HG02623 (cell line): ENCODE data around the gene LIN9.
A peak's percentile ranks its signal among the peaks of the same experiment; 100 is the strongest.
"Not testable (repeated sequence)": the region's sequence is repeated elsewhere in the genome, so short reads cannot be mapped to it uniquely, and the experiment has no call there.

ENCODE experiments used
- ATAC-seq: cut with Tn5 transposase; IDR thresholded peaks from one replicate; pipeline ENCODE4 v1.9.1; 2021; ENCODE audit warnings: moderate library complexity; ENCODE audit not compliant: unreplicated experiment

Gene LIN9

DNA sequence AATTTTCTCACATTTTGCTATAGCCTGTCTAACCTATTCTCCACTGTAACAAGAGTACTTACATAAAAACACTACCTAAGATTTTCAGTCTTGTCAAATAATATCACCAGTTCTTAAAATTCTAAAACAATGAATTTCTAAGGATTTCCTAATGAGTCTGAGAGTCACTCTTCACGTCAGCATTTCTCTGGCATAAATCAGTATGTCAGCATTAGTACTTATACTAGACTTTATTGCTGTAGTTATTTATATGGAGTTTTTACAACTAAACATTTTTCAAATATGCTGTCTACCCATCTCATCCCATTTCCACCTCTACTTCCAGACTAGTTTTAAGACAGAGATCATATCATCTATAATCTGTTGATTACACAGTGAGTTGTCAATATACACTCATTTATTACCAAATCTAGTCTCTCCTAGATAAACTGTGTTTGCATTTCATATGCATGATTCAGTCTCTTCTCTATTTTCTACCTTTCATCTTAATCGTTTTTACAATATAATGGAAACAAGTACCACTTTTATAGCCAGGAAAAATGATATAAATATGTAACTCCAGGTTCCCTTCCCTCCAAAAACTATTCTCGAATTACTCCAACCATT, 32.8 kb downstream of the LIN9 start:
- ATAC-seq = no peak

DNA sequence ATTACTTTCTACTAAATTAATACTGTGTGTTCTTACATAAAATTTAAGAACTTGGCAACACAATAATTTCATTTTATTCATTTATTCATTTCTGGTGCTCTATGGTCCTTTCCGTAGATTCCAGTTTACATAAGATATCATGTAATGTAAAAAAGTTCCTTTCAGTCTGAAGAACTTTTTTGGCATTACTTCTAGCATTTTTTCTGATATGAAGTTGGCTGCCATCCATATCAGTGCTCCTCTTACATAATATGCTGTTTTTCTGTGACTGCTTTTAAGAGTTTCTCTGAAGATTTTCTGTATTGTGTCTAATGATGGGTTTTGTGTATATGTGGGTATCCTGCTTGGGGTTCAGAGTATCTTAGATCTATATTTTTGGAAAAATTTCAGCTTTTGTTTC, 34.8 kb downstream of the LIN9 start:
- no peak for ATAC-seq

DNA sequence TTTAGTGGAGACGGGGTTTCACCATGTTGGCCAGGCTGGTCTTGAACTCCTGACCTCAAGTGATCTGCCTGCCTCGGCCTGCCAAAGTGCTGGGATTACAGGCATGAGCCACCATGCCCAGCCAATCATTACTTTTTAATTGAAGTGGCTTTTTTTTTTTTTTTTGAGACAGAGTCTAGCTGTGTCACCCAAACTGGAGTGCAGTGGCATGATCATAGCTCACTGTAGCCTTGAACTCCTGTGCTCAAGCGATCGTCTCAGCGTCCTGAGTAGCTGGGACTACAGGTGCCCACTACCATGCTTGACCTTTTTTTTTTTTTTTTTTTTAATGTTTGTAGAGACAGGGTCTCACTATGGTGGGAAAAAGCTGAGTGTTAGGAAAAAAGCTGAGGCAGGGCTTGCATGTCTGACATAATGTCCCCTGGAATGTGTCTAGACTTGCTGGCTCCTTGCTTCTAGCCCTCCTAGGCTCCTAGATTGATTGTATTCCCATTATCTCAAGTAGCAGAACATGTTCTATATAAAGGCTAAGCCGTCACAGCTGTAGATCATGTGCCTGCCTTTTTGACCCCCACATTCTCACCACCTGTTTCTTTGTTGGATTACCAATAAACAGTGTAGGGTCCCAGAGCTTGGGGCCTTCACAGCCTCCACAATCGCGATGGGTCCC, 36.6 kb downstream of the LIN9 start:
- not testable (repeated sequence) for ATAC-seq

DNA sequence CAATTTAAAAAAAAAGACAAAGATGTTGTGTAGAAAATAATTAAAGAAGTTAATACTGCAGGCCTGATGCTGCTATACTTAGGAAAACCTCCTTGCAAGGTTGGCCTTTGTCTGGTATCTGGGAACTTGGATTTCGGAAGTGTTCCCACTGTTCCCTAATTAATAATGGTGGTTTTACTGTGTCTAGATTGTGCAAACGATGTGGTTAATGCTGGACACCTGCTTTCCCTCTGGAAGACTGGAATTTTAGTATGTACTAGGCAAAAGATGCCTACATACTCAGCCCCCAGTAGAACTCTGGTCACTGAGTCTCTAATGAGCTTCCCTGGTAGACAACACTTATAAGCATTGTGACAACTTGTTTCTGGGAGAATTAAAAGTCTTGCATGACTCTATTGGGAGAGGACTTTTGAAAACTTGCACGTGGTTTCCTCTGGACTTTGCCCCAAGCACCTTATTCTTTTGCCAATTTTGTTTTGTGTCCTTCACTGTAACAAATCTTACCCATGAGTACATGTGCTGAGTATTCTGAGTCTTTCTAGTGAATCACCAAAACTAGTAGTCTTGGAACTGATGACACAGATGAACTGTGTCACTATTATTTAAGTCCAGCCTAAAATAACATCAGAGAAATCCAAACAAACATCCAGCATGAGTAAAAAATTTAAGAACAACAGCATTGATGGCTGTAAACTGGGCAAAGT, 40.4 kb downstream of the LIN9 start:
- no peak for ATAC-seq

DNA sequence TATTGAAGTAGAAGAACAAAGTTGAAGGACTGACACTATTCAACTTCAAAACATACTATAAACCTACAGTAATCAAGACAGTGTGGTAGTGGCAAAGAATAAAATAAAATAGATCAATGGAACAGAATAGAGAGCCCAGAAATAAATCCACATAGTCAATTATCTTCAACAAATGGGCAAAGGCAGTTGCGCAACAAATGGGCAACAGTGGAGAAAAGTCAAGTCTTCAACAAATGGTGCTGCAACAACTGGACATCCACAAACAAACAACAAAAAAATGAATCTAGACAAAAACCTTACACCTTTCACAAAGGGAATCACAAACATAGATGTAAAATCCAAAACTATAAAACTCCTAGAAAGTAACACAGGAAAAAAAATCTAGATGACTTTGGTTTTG, 47.1 kb downstream of the LIN9 start:
- no peak for ATAC-seq

DNA sequence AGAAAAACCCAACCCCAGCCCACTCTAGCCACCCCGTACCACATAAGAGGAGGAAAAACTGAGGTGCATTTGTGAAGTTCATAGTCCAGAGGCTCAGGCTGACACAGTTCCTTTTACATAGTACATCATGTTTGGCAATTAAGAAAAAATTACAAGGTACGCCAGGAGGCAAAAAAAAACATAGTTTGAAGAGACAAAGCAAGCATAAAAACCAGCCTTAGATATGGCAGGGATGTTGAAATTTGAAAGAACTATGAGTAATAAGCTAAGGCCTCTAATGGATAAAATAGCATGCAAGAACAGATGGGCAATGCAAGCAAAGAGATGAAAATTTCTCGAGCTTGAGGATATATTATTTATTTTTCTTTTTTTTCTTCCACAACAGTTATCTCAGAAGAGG, 53.6 kb downstream of the LIN9 start:
- ATAC-seq = no peak

DNA sequence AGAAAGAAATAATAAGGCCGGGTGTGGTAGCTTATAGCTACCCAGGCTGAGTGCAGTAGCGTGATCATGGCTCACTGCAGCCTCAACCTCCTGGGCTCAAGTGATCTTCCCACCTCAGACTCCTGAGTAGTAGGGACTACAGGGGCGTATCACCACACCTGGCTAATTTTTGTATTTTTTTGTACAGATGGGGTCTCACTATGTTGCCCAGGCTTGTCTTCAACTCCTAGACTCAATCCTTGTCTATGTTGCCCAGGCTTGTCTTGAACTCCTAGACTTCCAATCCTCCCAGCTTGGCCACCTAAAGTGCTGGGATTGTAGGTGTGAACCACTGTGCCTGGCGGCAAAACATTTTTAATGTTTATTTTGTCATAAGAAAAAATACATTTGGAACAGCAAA, 55.0 kb downstream of the LIN9 start:
- no peak for ATAC-seq

DNA sequence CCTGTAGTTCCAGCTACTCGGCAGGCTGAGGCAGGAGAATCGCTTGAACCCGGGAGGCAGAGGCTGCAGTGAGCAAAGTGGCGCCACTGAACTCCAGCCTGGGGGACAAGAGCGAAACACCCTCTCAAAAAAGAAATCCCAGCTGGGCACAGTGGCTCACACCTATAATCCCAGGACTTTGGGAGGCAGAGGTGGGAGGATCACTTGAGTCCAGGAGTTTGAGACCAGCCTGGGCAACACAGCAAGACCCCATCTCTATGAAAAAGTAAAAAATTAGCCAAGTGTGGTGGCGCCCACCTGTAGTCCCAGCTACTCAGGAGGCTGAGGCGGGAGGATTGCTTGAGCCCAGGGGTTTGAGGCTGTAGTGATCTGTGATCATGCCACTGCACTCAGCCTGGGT, 56.1 kb downstream of the LIN9 start:
- ATAC-seq = not testable (repeated sequence)

DNA sequence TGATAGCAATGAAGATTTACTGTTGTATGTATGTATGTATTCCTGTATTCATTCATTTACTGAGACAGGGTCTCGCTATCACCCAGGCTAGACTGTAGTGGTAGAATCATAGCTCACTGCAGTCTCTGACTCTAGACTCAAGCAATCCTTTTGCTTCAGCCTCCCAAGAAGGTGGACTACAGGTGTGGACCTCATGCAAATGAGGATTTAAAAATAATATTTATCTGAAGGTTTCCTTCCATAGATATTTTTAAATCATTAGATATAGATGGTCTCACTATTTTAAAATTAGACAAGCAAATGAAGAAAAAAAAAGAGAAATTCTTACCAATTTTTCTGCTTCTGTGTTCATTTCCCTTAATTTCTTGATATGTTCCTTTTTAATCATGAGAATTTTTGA, 58.5 kb downstream of the LIN9 start:
- no peak for ATAC-seq

DNA sequence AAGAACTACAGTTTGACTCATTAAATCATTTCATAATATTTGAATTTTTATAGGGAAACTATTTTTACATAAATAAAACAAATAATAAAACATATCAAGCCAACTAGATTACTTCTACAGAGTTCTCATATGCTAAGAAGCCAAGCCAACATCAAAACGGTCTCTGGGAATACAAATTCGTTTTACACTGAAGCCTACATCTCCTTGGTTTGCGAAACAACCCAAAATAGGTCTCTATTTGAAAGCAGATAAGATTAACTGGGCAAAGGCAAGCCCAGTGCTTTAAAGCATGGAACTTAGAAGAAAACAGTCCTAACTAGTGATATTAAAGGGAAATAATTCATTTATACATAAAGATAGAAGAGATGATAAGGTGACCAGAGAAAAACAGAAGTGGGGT, 60.2 kb downstream of the LIN9 start:
- no peak for ATAC-seq

DNA sequence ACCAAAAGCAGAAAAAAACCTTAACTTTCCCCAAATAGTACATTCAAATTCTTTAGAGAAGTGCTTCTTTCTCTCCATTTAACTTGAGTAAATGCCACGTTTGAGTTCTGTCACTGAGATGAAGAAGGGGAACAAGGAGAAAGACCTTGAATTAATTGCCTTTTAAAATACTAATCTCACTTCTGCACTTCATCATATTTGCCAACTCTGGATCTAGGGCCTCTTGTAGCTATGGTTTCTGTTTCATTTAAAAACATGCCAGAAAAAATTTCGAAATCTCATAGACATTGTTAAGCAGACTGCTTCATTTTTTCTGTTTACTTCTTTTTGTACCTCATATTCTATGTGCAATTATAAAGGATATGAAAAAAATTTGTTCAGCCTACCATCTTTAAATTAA, 60.9 kb downstream of the LIN9 start:
- no peak for ATAC-seq

DNA sequence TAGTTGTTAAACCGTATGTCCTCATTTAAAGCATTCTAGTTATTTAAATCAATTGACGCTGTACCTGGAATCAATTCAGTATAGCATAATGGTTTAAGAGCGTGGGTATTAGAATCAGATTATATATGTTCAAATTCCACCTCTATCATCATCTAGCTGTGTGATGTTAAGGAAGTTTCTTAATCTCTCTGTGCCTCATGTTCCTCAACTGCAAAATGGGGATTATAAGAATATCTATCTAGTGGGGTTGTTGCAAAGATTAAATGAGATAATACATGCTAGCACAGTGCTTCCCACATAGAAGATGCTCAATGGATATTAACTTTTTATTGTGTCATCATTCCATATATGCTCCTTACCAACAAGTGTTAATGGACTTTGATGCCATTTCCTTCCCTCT, 69.5 kb downstream of the LIN9 start:
- no peak for ATAC-seq

DNA sequence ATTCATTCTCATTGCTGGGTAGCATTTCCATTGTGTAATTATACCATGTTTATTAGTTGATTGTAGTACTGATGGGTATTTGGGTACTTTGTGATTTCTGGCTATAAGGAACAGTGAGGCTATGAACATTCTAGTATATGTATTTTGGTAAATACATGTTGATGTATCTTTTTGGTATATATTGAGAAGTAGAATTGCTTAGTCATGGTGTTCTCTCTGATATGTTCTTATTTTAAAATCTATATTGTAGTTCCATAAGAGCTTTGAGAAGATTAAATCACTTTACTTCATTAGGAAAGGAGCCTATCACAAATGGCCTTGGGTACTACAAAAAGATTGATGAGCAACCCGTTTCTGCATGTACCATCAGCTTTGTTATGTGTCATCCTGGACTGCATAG, 72.1 kb downstream of the LIN9 start:
- no peak for ATAC-seq

DNA sequence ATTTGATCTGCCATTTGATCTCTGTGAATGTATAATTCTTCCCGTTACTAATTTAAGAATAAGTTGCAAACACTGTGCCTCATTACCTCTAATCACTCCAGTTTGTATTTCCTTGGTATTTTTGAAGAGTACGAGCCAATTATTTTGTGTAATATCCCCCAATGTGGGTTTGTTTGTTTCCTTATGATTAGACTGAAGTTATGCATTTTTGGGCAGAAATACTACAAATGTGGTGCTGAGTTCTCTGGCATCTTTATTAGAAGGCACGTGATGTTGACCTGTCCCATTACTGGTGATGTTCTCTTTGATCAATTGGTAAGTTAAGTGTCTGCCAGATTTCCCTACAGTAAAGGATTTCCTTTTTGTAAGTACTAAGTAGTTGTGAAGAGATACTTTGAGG, 75.2 kb downstream of the LIN9 start:
- no peak for ATAC-seq

DNA sequence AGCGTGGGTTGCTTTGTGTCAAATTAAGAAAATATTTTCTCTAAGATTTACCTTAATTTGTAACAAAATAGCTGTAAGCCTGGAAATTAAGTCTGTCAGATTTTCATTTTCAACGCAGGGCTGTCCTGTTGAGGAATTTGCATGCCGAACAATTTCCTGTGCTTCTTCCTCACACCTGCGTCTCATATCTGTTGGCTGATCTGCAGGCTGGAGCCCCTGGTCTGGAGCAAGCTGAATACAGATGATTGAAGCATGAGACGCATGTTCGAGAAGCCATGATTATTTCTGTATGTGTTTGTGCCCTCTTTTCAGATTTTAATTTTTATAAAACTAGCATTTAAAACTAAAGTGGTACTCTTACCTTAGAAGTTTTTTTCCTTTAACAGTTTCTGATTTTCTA, 75.7 kb downstream of the LIN9 start:
- peak; percentile 79 for ATAC-seq

DNA sequence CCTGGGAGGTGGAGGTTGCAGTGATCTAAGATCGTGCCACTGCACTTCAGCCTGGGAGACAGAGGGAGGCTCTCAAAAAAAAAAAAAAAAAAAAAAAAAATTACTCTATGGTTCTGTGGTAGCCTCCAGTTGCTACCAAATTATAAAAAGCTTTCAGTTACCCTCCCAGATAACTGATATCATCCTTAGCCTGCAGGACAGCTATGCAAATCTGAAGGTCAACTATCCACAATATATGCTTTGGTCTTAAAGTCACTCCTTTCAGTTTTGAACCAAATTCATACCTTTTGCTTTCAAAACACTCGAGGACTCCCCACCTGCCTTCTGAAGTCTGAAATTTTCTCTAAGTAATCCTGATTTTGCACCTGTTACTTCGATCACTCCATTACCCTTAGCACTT, 82.4 kb downstream of the LIN9 start:
- no peak for ATAC-seq

DNA sequence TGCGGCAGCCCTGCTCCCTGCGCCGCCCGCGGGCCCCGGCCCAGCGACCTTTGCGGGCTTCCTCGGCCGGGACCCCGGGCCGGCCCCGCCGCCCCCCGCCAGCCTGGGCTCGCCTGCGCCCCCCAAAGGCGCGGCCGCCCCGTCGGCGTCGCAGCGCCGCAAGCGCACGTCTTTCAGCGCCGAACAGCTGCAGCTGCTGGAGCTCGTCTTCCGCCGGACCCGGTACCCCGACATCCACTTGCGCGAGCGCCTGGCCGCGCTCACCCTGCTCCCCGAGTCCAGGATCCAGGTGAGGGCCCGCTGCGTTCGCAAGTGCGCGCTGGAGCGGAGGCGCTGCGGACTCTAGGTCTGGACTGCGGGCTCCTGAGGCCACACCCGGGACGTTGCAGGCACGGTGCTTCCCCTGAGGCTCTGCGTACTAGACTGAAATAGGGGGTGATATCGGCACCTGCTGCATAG, 85.1 kb downstream of the LIN9 start:
- ATAC-seq = peak; percentile 49

DNA sequence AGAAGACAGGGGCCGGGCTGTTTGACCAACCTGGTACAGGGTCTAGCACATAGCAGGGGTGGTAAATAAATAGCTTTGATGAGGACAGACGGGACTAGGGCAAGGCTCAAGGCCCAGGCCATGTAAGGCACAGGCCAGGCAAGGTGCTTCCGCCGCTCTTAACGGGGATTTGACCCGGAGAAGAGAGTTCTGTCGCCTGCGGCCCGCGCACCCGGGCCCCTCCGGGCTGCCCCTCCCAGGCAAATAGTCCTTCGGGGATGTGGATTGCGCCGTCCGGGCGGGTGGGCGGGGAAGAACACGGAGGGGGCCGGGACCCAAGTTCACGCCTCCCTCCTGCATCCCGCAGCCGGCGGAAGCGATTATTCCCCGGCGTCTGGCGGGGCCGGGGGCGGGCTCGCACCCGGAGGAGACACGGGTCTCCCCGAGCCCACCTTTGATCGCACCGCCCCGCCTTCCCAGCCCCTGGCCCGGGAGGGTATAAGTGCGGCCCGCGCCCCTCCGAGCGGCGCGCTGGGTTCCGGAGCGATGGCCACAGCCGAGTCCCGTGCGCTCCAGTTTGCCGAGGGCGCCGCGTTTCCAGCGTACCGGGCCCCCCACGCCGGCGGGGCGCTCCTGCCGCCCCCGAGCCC, 85.7 kb downstream of the LIN9 start, which contains the start of gene MIXL1:
Gene MIXL1, plus strand, starts transcription at position 508 of the 629 bp plus-strand sequence. Its CDS starts 18 bp downstream, at position 526.
- ATAC-seq = peak; percentile 32

DNA sequence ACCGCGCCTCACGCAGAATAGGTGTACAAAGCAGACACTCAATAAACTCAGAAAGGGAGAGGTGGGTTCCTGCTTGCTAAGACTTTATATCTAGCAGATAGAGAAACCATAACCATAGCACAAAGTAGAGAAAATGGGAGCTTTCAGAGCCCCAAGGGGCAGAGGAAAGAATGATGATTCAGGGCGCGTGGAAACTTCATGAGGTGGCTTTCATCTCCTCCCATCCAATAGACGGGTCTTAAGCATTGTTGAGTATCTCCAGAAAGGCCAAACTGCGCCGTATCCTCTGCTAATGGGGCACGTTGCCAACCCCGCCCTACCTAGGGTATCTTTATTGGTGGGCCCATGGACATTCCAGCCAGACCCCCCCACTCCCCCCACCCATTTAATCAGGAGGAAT, 86.3 kb downstream of the LIN9 start:
- ATAC-seq = no peak

DNA sequence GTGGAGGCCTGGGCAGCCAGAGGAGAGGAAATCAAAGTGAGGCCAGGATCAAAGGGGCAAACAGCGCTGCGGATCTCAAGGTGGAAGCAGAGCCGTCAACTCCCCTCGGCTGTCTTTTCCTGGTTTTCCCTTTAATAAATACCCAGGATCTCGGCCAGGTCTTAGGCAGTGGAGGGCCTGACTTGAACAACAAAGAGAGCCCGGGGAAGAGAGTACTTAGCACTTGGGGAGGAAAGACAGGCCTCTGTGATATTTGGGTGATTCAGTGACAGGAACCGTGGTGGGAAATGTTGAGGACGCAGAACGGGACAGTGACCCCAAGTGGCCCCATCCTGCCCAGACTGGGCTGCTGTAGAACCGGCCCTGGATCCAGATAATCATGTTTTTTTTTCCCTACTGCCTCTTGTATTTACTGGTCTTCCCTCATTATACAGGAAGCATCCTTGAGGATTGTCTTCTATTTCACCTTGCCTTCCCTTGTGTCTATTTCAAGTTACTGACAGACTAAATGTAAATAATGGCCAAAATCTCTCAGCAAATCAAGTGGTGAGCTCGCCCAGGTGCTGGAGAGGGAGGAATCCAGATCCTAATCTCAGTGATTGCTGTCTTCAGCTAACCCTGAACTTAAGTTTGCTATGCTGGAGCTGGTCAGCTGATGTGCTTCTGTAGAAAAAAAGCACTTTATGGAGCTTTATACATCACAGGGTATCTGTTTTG, 88.3 kb downstream of the LIN9 start:
- no peak for ATAC-seq

DNA sequence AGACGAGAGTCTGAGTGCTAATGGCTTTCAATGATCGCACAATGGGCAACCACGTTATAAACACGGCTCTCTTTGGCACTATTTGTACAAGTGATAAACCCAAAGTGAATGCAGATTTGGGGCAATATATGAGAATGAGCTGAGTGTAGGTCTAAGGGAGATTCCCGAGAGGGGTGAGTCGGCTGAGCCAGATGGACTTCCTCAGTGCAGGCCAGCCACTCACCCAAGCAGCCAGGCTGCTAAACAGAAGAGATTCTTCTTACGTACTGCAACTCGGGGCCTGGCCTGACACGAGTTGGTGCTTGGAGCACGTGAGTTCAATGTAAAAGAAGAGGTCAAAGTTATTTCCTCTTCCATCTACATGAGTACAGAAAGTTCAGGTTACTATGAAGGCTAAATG, 91.7 kb downstream of the LIN9 start:
- ATAC-seq = no peak
